ENCODE data around the gene NDRG3.

- TF ChIP-seq CTCF (IDR thresholded peaks at IDR 0.05; ENCODE audit: insufficient read depth, low read length, poor library complexity, severe bottlenecking) (no peak), EZH2phosphoT487 (conservative IDR thresholded peaks at IDR 0.05; ENCODE audit: low read length) (no peak)
Observed at GRCh38 chr20:36686504-36686903, 59.4 kb downstream of the NDRG3 start.
